Activated CD4-positive, alpha-beta T cell treated with anti-CD3 and anti-CD28 coated beads for 1 hour (primary cell): ENCODE results near the gene ARL17B.
A peak's percentile ranks its signal among the peaks of the same experiment; 100 is the strongest.
"Not testable (repeated sequence)": the region's sequence is repeated elsewhere in the genome, so short reads cannot be mapped to it uniquely, and the experiment has no call there.

Experiments
- DNase-seq: peaks from one replicate; pipeline ENCODE4 v3.0.0-alpha.2; 2020

ARL17B gene

GRCh38 chr17:46361755-46362154 is at the start of gene ARL17B:
Gene ARL17B, minus strand, starts transcription at chr17:46361766. Its CDS starts 3,369 bp downstream, at chr17:46358397.
- DNase-seq, result peak; percentile 90

GRCh38 chr17:46409864-46410263 is 48.3 kb upstream of the ARL17B start:
- not testable (repeated sequence) for DNase-seq

DNA sequence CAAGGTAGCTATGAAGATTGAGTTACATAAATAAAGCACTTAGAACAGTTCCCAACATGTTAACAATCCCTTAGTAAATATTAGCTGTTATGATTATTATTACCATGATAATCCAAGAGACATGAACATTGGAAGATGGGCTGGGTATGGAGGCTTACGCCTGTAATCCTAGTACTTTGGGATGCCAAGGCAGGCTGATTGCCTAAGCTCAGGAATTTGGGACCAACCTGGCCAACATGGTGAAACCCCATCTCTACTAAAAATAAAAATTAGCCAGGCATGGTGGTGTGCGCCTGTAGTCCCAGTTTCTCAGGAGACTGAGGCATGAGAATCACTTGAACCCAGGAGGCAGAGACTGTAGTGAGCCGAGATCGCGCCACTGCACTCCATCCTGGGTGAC is 45.6 kb upstream of the ARL17B start:
- not testable (repeated sequence) for DNase-seq

- not testable (repeated sequence) for DNase-seq
These were observed 39.6 kb upstream of the ARL17B start for GRCh38 chr17:46401033-46401787.

- not testable (repeated sequence) for DNase-seq
These were observed 39.0 kb upstream of the ARL17B start for GRCh38 chr17:46400543-46400942.

- DNase-seq, result not testable (repeated sequence)
These were observed 38.4 kb upstream of the ARL17B start for GRCh38 chr17:46399993-46400392.

- not testable (repeated sequence) for DNase-seq
These were observed 34.7 kb upstream of the ARL17B start for GRCh38 chr17:46396292-46396691.

GRCh38 chr17:46393702-46394101 is 32.1 kb upstream of the ARL17B start:
- DNase-seq, result not testable (repeated sequence)

GRCh38 chr17:46385491-46385890 is 23.9 kb upstream of the ARL17B start:
- DNase-seq, result not testable (repeated sequence)

- not testable (repeated sequence) for DNase-seq
These were observed 21.6 kb upstream of the ARL17B start for GRCh38 chr17:46383118-46383517.

DNA sequence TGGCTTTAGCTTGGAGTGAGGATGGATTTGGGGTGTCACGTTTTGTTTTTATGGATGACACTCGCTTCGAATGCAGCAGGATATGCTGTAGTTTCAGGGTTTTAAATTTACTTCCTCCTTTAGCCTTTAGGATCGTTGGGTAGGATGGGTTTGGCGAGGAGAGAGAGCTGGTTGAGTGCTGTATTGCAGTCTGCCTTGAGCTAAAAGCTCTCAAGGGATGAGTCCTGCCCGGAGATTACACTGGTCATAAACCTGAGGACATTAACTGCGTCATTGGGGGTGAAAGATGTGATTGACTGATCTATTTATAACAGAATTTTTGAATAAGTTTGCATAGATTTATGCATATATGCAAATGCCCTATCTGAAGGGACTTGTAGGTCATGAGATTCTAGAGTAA is 11.9 kb upstream of the ARL17B start:
- DNase-seq, result not testable (repeated sequence)

- not testable (repeated sequence) for DNase-seq
These were observed 11.0 kb upstream of the ARL17B start for GRCh38 chr17:46372236-46373229.

DNA sequence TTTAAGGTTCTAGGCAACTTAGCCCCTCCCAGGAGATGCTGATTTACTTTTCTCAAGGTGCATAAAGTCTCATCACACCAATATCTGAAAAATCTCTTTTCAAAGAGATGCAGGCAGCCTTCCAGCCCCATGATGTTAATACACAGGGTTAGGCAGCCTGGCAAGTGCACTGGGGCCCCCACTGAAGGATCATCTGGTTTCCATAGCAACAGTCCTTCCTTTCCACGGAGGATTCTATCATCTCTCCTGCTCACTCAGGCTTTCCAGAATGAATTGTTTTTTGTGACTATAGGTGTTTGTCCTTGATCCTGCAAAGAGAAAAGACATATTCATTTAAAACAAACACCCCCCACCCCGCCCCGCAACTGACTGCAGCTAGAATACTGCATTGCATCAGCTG is 6.0 kb upstream of the ARL17B start:
- not testable (repeated sequence) for DNase-seq

GRCh38 chr17:46361145-46361735 is 326 bp downstream of the ARL17B start:
- not testable (repeated sequence) for DNase-seq

DNA sequence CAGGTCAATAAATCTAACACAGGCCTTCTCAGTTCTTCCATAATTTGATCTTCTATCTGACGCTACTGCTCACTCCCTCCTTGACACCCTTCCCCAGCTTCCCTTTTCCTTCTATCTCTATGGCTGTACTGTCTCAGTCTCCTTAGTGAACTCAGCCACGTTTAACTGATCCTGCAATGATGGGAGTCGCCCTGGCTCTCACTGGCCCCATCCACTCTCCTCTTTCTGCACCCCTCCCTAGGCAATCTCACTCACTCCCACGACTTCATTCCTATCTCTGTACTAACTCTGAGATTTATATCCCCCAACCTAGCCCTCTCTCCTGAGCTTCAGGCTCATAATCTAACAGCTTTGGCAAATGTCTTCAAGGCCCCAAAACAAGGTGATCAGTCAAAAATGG is 7.7 kb downstream of the ARL17B start:
- DNase-seq, result not testable (repeated sequence)

DNA sequence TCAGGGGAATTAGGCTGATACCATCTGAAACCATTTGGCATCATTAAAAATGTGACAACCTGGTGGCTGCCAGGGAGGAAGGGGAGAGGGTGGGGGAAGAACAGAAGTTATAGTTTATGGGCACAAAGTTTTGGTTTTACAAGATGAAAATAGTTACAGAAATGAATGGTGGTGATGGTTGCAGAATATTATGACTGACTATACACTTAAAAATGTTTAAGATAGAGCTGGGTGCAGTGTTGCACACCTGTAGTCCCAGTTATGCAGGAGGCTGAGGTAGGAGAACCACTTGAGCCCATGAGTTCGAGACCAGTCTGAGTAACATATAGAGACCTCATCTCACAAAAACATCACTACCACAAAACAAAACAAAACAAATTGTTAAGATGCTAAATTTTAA is 12.5 kb downstream of the ARL17B start:
- not testable (repeated sequence) for DNase-seq

- not testable (repeated sequence) for DNase-seq
These were observed 13.2 kb downstream of the ARL17B start for GRCh38 chr17:46348345-46348744.

- DNase-seq, result not testable (repeated sequence)
These were observed 19.4 kb downstream of the ARL17B start for GRCh38 chr17:46342131-46342530.

- not testable (repeated sequence) for DNase-seq
These were observed 20.3 kb downstream of the ARL17B start for GRCh38 chr17:46341220-46341619.

GRCh38 chr17:46294831-46295230 is 66.7 kb downstream of the ARL17B start, which contains the start of gene LRRC37A:
Gene LRRC37A, plus strand, starts transcription at chr17:46295131. Its CDS starts 3 bp downstream, at chr17:46295134.
- not testable (repeated sequence) for DNase-seq

DNA sequence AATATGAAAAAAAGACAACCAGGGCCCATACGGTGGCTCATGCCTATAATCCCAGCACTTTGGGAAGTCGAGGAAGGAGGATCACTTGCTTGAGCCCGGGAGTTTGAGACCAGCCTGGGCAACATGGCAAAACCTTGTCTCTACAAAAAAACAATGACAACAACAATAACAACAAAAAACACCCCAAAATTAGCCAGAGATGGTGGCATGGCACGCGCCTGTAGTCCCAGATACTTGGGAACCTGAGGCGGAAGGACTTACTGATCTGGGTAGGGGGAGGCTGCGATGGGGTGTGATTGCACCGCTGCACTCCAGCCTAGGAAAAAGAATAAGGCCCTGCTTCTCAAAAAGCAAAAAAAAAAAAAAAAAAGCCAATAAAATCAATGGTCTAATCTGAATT is 69.9 kb downstream of the ARL17B start:
- not testable (repeated sequence) for DNase-seq

DNA sequence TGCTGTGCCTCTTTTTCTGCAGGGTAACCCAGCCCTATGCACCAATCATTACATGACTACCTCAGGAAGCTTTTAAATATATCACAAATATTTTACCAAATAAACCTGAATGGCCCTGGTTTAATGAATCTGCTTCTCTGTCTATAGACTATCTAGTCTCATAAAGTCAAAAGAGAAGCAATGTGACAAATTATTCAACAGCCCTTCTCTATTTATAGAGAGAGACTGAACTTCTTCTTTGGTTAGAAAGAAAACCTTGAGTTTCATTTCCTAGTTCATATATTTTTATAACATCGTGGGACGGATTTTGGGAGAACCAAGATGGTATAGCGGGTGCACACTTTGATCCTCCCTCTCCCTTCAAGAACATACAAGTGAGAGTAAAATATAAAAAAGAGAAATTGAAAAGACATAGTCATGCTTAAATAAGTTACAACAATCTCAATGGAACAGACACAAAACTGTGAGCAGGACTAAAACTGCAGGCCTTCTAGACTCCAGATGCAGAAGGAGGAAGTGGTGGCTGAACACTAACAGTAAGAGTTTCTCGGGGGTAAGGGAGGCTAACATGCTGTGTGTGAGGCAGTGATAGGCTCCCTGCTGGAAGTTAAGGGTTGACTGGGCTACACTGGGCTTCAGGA is 70.5 kb downstream of the ARL17B start:
- DNase-seq, result not testable (repeated sequence)
